Measurements from ENCODE around the gene INIP.

The INIP gene

GRCh38 chr9:112711050-112711689 lies 6.7 kb downstream of the INIP start:
- no peaks in the 10 kb centered on the region for H3K27me3 ChIP-seq (ENCODE audit: insufficient read depth, poor library complexity, severe bottlenecking)
- TF ChIP-seq POLR2AphosphoS5 (IDR thresholded peaks at IDR 0.05; ENCODE audit: low read depth) (no peak), SPI1 (IDR thresholded peaks at IDR 0.05; ENCODE audit: borderline replicate concordance, low read depth) (no peak), REST (IDR thresholded peaks at IDR 0.05; ENCODE audit: insufficient replicate concordance, low read depth) (no peak), CTCF (IDR thresholded peaks at IDR 0.05; ENCODE audit: insufficient read depth, low read length) (no peak), GABPA (IDR thresholded peaks at IDR 0.05; ENCODE audit: low read depth) (no peak)
- H3K27ac ChIP-seq (replicated peaks): no peak overlapping the region
- DNase-seq (ENCODE audit: low read depth in 1 of 2, low spot score in 1 of 2): peak in 1 of 2 experiments; percentile 11
- H3K4me3 ChIP-seq (replicated peaks; ENCODE audit: insufficient read depth, low read length): no peak overlapping the region

- no peak for TF ChIP-seq REST (IDR thresholded peaks at IDR 0.05; ENCODE audit: insufficient replicate concordance, low read depth)
- TF ChIP-seq SPI1 (IDR thresholded peaks at IDR 0.05; ENCODE audit: borderline replicate concordance, low read depth): no peak
- no peak for TF ChIP-seq CTCF (IDR thresholded peaks at IDR 0.05; ENCODE audit: insufficient read depth, low read length)
- TF ChIP-seq GABPA (IDR thresholded peaks at IDR 0.05; ENCODE audit: low read depth): no peak
- no peak for TF ChIP-seq POLR2AphosphoS5 (IDR thresholded peaks at IDR 0.05; ENCODE audit: low read depth)
- Histone ChIP-seq H3K4me3 (replicated peaks; ENCODE audit: insufficient read depth, low read length) (no peak overlapping the region), H3K27me3 (ENCODE audit: insufficient read depth, poor library complexity, severe bottlenecking) (no peaks in the 10 kb centered on the region), H3K27ac (replicated peaks) (no peak overlapping the region)
- no peak for DNase-seq (ENCODE audit: low read depth in 1 of 2, low spot score in 1 of 2)
Observed at GRCh38 chr9:112705768-112706427, 12.0 kb downstream of the INIP start.

- Histone ChIP-seq H3K4me3 (replicated peaks; ENCODE audit: insufficient read depth, low read length) (no peak overlapping the region), H3K27ac (replicated peaks) (no peak overlapping the region), H3K27me3 (ENCODE audit: insufficient read depth, poor library complexity, severe bottlenecking) (no peaks in the 10 kb centered on the region)
- DNase-seq (ENCODE audit: low read depth in 1 of 2, low spot score in 1 of 2): no peak
- TF ChIP-seq POLR2AphosphoS5 (IDR thresholded peaks at IDR 0.05; ENCODE audit: low read depth): no peak
- no peak for TF ChIP-seq SPI1 (IDR thresholded peaks at IDR 0.05; ENCODE audit: borderline replicate concordance, low read depth)
- no peak for TF ChIP-seq CTCF (IDR thresholded peaks at IDR 0.05; ENCODE audit: insufficient read depth, low read length)
- TF ChIP-seq REST (IDR thresholded peaks at IDR 0.05; ENCODE audit: insufficient replicate concordance, low read depth): no peak
- no peak for TF ChIP-seq GABPA (IDR thresholded peaks at IDR 0.05; ENCODE audit: low read depth)
Observed at GRCh38 chr9:112703304-112703703, 14.6 kb downstream of the INIP start.

Data from HL-60 (cell line).